ENCODE measurements around the gene LRP6.

DNA sequence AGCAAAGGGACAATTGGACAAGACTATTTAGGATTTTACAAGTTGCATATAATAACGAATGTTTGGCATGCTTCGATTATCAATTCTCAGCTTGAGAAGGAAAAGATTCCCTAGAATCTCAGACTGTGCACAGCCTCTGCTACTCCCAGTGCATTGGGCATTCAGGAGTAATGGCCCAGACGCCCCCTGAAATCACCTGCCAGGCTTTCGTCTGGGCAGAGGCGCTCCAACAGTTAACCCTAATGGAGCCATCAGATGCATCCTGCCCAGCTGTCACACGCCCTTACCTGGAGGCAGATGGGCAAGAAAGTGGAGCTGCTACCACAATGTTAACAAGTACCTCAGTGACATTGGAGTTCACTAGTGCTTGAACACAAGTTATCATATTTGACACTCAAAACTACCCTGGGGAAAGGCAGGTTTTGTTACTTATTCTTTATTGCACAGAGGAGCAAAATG is 927 bp upstream of the LRP6 start:
- TF ChIP-seq, protein P1, sequence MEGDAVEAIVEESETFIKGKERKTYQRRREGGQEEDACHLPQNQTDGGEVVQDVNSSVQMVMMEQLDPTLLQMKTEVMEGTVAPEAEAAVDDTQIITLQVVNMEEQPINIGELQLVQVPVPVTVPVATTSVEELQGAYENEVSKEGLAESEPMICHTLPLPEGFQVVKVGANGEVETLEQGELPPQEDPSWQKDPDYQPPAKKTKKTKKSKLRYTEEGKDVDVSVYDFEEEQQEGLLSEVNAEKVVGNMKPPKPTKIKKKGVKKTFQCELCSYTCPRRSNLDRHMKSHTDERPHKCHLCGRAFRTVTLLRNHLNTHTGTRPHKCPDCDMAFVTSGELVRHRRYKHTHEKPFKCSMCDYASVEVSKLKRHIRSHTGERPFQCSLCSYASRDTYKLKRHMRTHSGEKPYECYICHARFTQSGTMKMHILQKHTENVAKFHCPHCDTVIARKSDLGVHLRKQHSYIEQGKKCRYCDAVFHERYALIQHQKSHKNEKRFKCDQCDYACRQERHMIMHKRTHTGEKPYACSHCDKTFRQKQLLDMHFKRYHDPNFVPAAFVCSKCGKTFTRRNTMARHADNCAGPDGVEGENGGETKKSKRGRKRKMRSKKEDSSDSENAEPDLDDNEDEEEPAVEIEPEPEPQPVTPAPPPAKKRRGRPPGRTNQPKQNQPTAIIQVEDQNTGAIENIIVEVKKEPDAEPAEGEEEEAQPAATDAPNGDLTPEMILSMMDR (IDR thresholded peaks at IDR 0.05; ENCODE audit: insufficient read depth, low read depth, low read length) = no peak
- no peak for TF ChIP-seq EZH2 (IDR thresholded peaks at IDR 0.05; ENCODE audit: insufficient read depth, low read length)

All from astrocyte (in vitro differentiated cells and primary cell).